H1 (cell line): Measurements from ENCODE around the gene TOMM7. TPM values are rescaled to one million over a fixed set of nuclear protein-coding genes. Genes with fewer than 3 reads are reported as not detected.
A peak's percentile ranks its signal among the peaks of the same experiment; 100 is the strongest.

Experiments
- CTCF ChIA-PET: fragments of 300-600 bp; sonication (Branson Sonifier 250); formaldehyde crosslinking; loops from one replicate; lab custom pipeline; 2021; ENCODE audit not compliant: partially characterized antibody; lab: Charles Lee
- POLR2A ChIA-PET: fragments of 300-600 bp; sonication (Branson Sonifier 250); formaldehyde crosslinking; loops from one replicate; lab custom pipeline; 2021; ENCODE audit warnings: inconsistent platforms; ENCODE audit not compliant: partially characterized antibody; lab: Charles Lee
- DNase-seq, 2 experiments: peaks; one replicate each; pipeline versions ENCODE4 v3.0.0 to v3.0.0-alpha.2; 2010 to 2022; ENCODE audit warnings: low spot score in 2 of 2, low read depth in 1 of 2, mixed read lengths in 1 of 2
- FAIRE-seq: peaks from 2 replicates; lab custom pipeline; 2011; peaks lifted over from hg19 to GRCh38; lab: Jason Lieb, UNC
- H2AFZ ChIP-seq: 2 replicates; pipeline ENCODE4 v1.8.1; 2012; ENCODE audit warnings: low read length, inconsistent platforms
- H2AK5ac ChIP-seq: 2 replicates; pipeline ENCODE4 v1.6.1; 2013; ENCODE audit warnings: low read depth, low read length
- H2BK120ac ChIP-seq: replicated peaks from 2 replicates; pipeline ENCODE3; 2013; ENCODE audit warnings: low read depth, low read length, inconsistent platforms
- H2BK12ac ChIP-seq: 2 replicates; pipeline ENCODE4 v1.6.1; 2013; ENCODE audit warnings: low read depth, low read length
- H2BK15ac ChIP-seq: 2 replicates; pipeline ENCODE4 v1.6.1; 2013; ENCODE audit warnings: low read length
- H2BK20ac ChIP-seq: 2 replicates; pipeline ENCODE4 v1.6.1; 2013; ENCODE audit warnings: low read length
- H2BK5ac ChIP-seq: 2 replicates; pipeline ENCODE4 v1.6.1; 2013; ENCODE audit warnings: low read depth, low read length
- H3K14ac ChIP-seq: 2 replicates; pipeline ENCODE4 v1.6.1; 2013; ENCODE audit warnings: inconsistent platforms; ENCODE audit not compliant: insufficient read length
- H3K18ac ChIP-seq: 2 replicates; pipeline ENCODE4 v1.6.1; 2013; ENCODE audit warnings: low read length; ENCODE audit errors: extremely low read depth
- H3K23ac ChIP-seq: 2 replicates; pipeline ENCODE4 v1.6.1; 2013; ENCODE audit warnings: inconsistent platforms; ENCODE audit not compliant: insufficient read length
- H3K23me2 ChIP-seq: 2 replicates; pipeline ENCODE4 v1.6.1; 2013; ENCODE audit warnings: low read depth, low read length
- H3K27ac ChIP-seq: 2 replicates; pipeline ENCODE4 v1.6.1; 2011; ENCODE audit warnings: low read depth, low read length, inconsistent platforms
- H3K27me3 ChIP-seq, 4 experiments: replicated peaks in 1 of 4; 1 replicate in 1 of 4; 2 replicates in 3 of 4; pipeline versions ENCODE4 v1.6.1 to v1.8.1; 2011 to 2013; ENCODE audit warnings: low read length in 3 of 4, mild to moderate bottlenecking in 3 of 4, inconsistent platforms in 2 of 4, mixed read lengths in 2 of 4, moderate library complexity in 1 of 4; ENCODE audit not compliant: control insufficient read depth in 3 of 4, insufficient read depth in 3 of 4; ENCODE audit errors: extremely low read depth in 1 of 4
- H3K36me3 ChIP-seq, 4 experiments: 2 replicates each; pipeline versions ENCODE4 v1.6.1 to v1.8.1; 2011 to 2013; ENCODE audit warnings: mild to moderate bottlenecking in 4 of 4, low read length in 3 of 4, moderate library complexity in 2 of 4, control low read depth in 1 of 4, inconsistent platforms in 1 of 4; ENCODE audit not compliant: insufficient read depth in 4 of 4, control insufficient read depth in 2 of 4
- H3K4ac ChIP-seq: replicated peaks from 2 replicates; pipeline ENCODE3; 2013; ENCODE audit warnings: low read length, low read depth, mixed read lengths, inconsistent platforms; ENCODE audit not compliant: insufficient read length
- H3K4me1 ChIP-seq, 4 experiments: replicated peaks in 1 of 4; 1 replicate in 1 of 4; 2 replicates in 3 of 4; pipeline versions ENCODE4 v1.6.1 to v1.8.1; 2011 to 2013; ENCODE audit warnings: low read length in 3 of 4, inconsistent platforms in 2 of 4, mixed read lengths in 1 of 4; ENCODE audit not compliant: insufficient read depth in 4 of 4, control insufficient read depth in 3 of 4
- H3K4me2 ChIP-seq, 2 experiments: 2 replicates each; pipeline versions ENCODE4 v1.6.1 to v1.8.1; 2011 to 2013; ENCODE audit warnings: low read depth in 2 of 2, low read length in 2 of 2, control low read depth in 1 of 2, inconsistent platforms in 1 of 2, mild to moderate bottlenecking in 1 of 2; ENCODE audit not compliant: insufficient read depth in 1 of 2
- H3K4me3 ChIP-seq, 4 experiments: fragments of 200-600, 300-600 bp in 1 of 4; sonication (generic), shearing (Covaris generic), sonication (Bioruptor Twin) in 1 of 4; 2 replicates each; pipeline versions ENCODE4 v1.5.1 to v1.8.1; 2011 to 2016; ENCODE audit warnings: low read length in 4 of 4, low read depth in 3 of 4, control low read depth in 2 of 4, inconsistent platforms in 2 of 4, mild to moderate bottlenecking in 2 of 4, mixed read lengths in 1 of 4, moderate library complexity in 1 of 4; ENCODE audit not compliant: insufficient read depth in 2 of 4; ENCODE audit errors: extremely low read depth in 1 of 4
- H3K56ac ChIP-seq: replicated peaks from 2 replicates; pipeline ENCODE3; 2013; ENCODE audit warnings: low read depth, mild to moderate bottlenecking, mixed read lengths, low read length, inconsistent platforms; ENCODE audit not compliant: insufficient read length
- H3K79me1 ChIP-seq: 2 replicates; pipeline ENCODE4 v1.6.1; 2013; ENCODE audit warnings: low read depth, low read length, control low read depth
- H3K79me2 ChIP-seq, 2 experiments: 2 replicates each; pipeline versions ENCODE4 v1.6.1 to v1.8.1; 2012 to 2013; ENCODE audit warnings: low read length in 2 of 2, mild to moderate bottlenecking in 2 of 2, inconsistent platforms in 1 of 2; ENCODE audit not compliant: insufficient read depth in 2 of 2, control insufficient read depth in 1 of 2
- H3K9ac ChIP-seq, 4 experiments: replicated peaks in 1 of 4; 1 replicate in 1 of 4; 2 replicates in 3 of 4; pipeline versions ENCODE4 v1.6.1 to v1.8.1; 2011 to 2013; ENCODE audit warnings: low read depth in 3 of 4, low read length in 3 of 4, control low read depth in 2 of 4, mild to moderate bottlenecking in 2 of 4, moderate library complexity in 2 of 4, inconsistent platforms in 1 of 4; ENCODE audit errors: extremely low read depth in 1 of 4
- H3K9me3 ChIP-seq, 2 experiments: 2 replicates each; pipeline versions ENCODE4 v1.6.1 to v1.8.1; 2012 to 2013; ENCODE audit warnings: mild to moderate bottlenecking in 2 of 2, moderate library complexity in 2 of 2, control low read depth in 1 of 2, inconsistent platforms in 1 of 2, low read depth in 1 of 2, low read length in 1 of 2, mixed read lengths in 1 of 2; ENCODE audit not compliant: insufficient read depth in 2 of 2
- H4K20me1 ChIP-seq, 2 experiments: replicated peaks in 1 of 2; 2 replicates each; pipeline versions ENCODE3 to v1.8.1; 2011 to 2013; ENCODE audit warnings: inconsistent platforms in 2 of 2, low read length in 2 of 2, mild to moderate bottlenecking in 1 of 2; ENCODE audit not compliant: insufficient read depth in 2 of 2, control insufficient read depth in 1 of 2
- H4K5ac ChIP-seq: 2 replicates; pipeline ENCODE4 v1.6.1; 2013; ENCODE audit warnings: low read length, low read depth, mixed read lengths, inconsistent platforms; ENCODE audit not compliant: insufficient read length
- H4K8ac ChIP-seq: 2 replicates; pipeline ENCODE4 v1.8.0; 2013; ENCODE audit warnings: mild to moderate bottlenecking, moderate library complexity, low read length, inconsistent platforms; ENCODE audit not compliant: insufficient read depth; ENCODE audit errors: extremely low read depth
- H4K91ac ChIP-seq: replicated peaks from 2 replicates; pipeline ENCODE3; 2013; ENCODE audit warnings: low read length, mixed read lengths, inconsistent platforms; ENCODE audit not compliant: insufficient read length
- POU5F1 ChIP-seq: IDR thresholded peaks from 2 replicates; pipeline ENCODE4 v1.6.1; 2011; ENCODE audit warnings: low read depth, mild to moderate bottlenecking, low read length, moderate library complexity
- SIN3A ChIP-seq, 2 experiments: IDR thresholded peaks in 1 of 2; conservative IDR thresholded peaks in 1 of 2; 2 replicates each; pipeline ENCODE4 v1.6.1; 2011 to 2012; ENCODE audit warnings: low read length in 2 of 2, improper control_type of control experiment in 1 of 2, low read depth in 1 of 2, mild to moderate bottlenecking in 1 of 2
- WGBS, 2 experiments: shearing (Covaris generic) in 1 of 2; methylation state at CpG; one replicate each; pipeline versions ENCODE4 v1.1.6 to v1.1.7; 2013 to 2015; ENCODE audit warnings: low lambda C conversion rate in 2 of 2, mixed read lengths in 2 of 2, inconsistent platforms in 1 of 2, low coverage in 1 of 2, missing lambda C conversion rate in 1 of 2; ENCODE audit not compliant: insufficient replicate concordance in 2 of 2, insufficient coverage in 1 of 2, insufficient read length in 1 of 2; ENCODE audit errors: extremely low coverage in 1 of 2, missing lambda C conversion rate in 1 of 2; 5-methylcytosine and 5-hydroxymethylcytosine counted together
- polyA plus RNA-seq, 7 experiments: library from polyadenylated mRNA; depleted of rRNA in 3 of 7; stranded (reverse) in 5 of 7; unstranded in 2 of 7; fragments of >200 nt in 5 of 7; fragments of 200-250 nt in 2 of 7; gene quantifications; 1 replicate in 5 of 7; 2 replicates in 1 of 7; 4 replicates in 1 of 7; pipeline versions ENCODE4 v1.2.1 to v1.2.3, GENCODE V29; 2011 to 2013; ENCODE audit warnings: missing spikeins in 2 of 7, mixed read lengths in 2 of 7
- total RNA-seq: library from RNA; stranded (reverse); fragmentation: NEBNext Ultra II Directional; extraction: Animal tissue kit (Norgen Biotek cat#: 25700); gene quantifications from 2 replicates; pipeline ENCODE4 v1.2.1, GENCODE V29; 2021

Gene TOMM7
- total and polyA plus RNA-seq, 2 of the 8 experiments (the other 6 are each of a cell fraction or from before 2014, with no cell fraction given), result 389 to 508 TPM

DNA sequence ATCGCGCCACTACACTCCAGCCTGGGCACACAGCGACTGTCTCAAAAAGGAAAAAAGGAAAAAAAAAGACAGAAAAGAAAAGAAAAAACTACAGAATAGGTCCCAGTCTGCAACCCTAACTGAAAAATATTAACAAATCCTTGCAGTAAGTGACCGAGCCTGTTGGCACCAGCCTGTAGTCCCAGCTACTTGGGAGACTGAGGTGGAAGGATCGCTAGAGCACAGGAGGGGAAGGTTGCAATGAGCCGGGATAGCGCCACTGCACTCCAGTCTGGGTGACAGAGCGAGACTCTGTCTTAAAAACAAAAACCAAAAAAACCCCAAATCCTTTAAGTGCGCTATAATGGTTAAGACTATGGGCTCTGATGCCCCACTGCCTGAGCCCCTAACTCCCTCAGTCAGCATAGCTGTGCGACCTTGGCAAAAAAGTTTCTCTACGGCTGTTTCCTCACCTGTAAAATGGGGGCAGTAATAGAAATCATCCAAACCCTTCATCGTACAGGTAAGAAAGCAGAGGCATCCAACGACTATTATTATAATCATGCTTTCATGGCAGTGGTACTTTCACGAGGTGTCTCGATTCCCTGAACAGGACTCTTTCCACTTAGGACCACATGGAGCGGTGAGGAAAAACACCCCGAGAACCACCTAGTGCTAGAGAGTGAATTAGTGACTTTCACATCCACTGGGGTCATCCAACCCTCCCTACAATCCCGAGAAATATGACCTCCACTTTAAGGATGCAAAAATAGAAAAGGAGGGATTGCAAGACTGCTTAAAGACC, 755 bp downstream of the TOMM7 start:
- peaks cover 8% of the 10 kb centered on the region for H3K79me1 ChIP-seq
- H3K23me2 ChIP-seq, result peaks cover 2% of the 10 kb centered on the region; the same call in 1 of the 2 replicates
- H3K18ac ChIP-seq, result no peak overlapping the region
- H4K20me1 ChIP-seq, result no peaks in the 10 kb centered on the region
- H3K4me3 ChIP-seq, result peak overlapping the region; percentile 92 to 97 (median 94)
- no peak overlapping the region for H2BK15ac ChIP-seq
- no peaks in the 10 kb centered on the region for H3K9me3 ChIP-seq
- H2BK12ac ChIP-seq, result no peak overlapping the region
- peak overlapping the region; percentile 82 for H3K4ac ChIP-seq
- H3K27ac ChIP-seq, result peak overlapping the region; percentile 74
- peak overlapping the region; percentile 63 to 87 for H3K4me2 ChIP-seq
- 0 out of 4 replicates have a peak, but pooled peaks of 1 of the 2 experiments have one; percentile 32 for TF ChIP-seq SIN3A (conservative IDR thresholded peaks at IDR 0.05 in 1 of 2, IDR thresholded peaks at IDR 0.05 in 1 of 2; ENCODE audit: low read depth in 1 of 2, low read length in 2 of 2)
- no peak for TF ChIP-seq POU5F1
- no peak overlapping the region for H3K23ac ChIP-seq
- H4K91ac ChIP-seq, result peak overlapping the region; percentile 51
- H3K27me3 ChIP-seq, result no peaks in the 10 kb centered on the region
- peak overlapping the region; percentile 10 for H4K5ac ChIP-seq
- no peak for DNase-seq
- FAIRE-seq, result no peak
- 5% methylated on average over 18 of the region's 18 CpGs; no CpG with 5 or more reads in 1 of the 2 experiments for WGBS, 2 experiments
- peak overlapping the region; percentile 82 for H2BK5ac ChIP-seq
- peaks cover 14 to 51% of the 10 kb centered on the region in 2 experiments; a peak in 3 of 4 replicates for H3K79me2 ChIP-seq
- H3K56ac ChIP-seq, result peak overlapping the region; percentile 7
- peak overlapping the region; percentile 21 for H2BK120ac ChIP-seq
- peak overlapping the region; percentile 86; the same call in 1 of the 2 replicates for H4K8ac ChIP-seq
- peaks cover 0 to 12% (median 6%) of the 10 kb centered on the region in 4 experiments; a peak in 5 of 7 replicates for H3K4me1 ChIP-seq
- no peak overlapping the region for H2BK20ac ChIP-seq
- H2AK5ac ChIP-seq, result no peak overlapping the region
- H2AFZ ChIP-seq, result no peak overlapping the region
- H3K36me3 ChIP-seq, result peaks cover 1 to 16% (median 5%) of the 10 kb centered on the region in 4 experiments; a peak in 7 of 8 replicates
- CTCF ChIA-PET, result interaction anchor here (0.7 to 2.9 kb wide), 8 partner anchors 10 to 262 kb away, joined by 4 to 12 read pairs (median 6); no protein-coding TSS in a partner anchor
- no peak overlapping the region for H3K14ac ChIP-seq
- H3K9ac ChIP-seq, result peak overlapping the region; percentile 81 to 92 (median 88)
- POLR2A ChIA-PET, result interaction anchor here (0.8 to 5.6 kb wide), 12 partner anchors 10 to 336 kb away, joined by 3 to 42 read pairs (median 4); no protein-coding TSS in a partner anchor
